ENCODE results near the gene AGGF1. TPM values are rescaled to one million over a fixed set of nuclear protein-coding genes. Genes with fewer than 3 reads are reported as not detected.

AGGF1 gene
- total RNA-seq, 1 experiment from 2014 or later = 23.2 TPM

GRCh38 chr5:77066184-77066583 lies 36.0 kb downstream of the AGGF1 start:
- Mint-ChIP-seq H3K27me3 (ENCODE audit: low read depth) (no peaks in the 10 kb centered on the region), H3K27ac (no peak overlapping the region), H3K36me3 (peaks cover 32% of the 10 kb centered on the region), H3K4me1 (peaks cover 9% of the 10 kb centered on the region), H3K4me3 (no peak overlapping the region), H3K9me3 (peaks cover 13% of the 10 kb centered on the region; the same call in 1 of the 2 replicates)
- ChIA-PET CTCF (interaction anchor here (2.7 kb wide), 1 partner anchor 11 kb away, joined by 13 read pairs; no protein-coding TSS in a partner anchor), POLR2A (no interaction called here)
- no peak for ATAC-seq
- DNase-seq (ENCODE audit: low spot score) = no peak
- TF ChIP-seq ZNF423 (CRISPR knock-in tag; IDR thresholded peaks at IDR 0.05) (no peak), CBFB (CRISPR knock-in tag; IDR thresholded peaks at IDR 0.05; ENCODE audit: low read depth) (no peak), ZNF138 (CRISPR knock-in tag; conservative IDR thresholded peaks at IDR 0.05) (no peak), ATF1 (CRISPR knock-in tag; IDR thresholded peaks at IDR 0.05) (no peak), ZNF396 (CRISPR knock-in tag; IDR thresholded peaks at IDR 0.05; ENCODE audit: borderline replicate concordance) (no peak), FOXK1 (CRISPR knock-in tag; IDR thresholded peaks at IDR 0.05) (no peak), ZBTB21 (CRISPR knock-in tag; IDR thresholded peaks at IDR 0.05; ENCODE audit: borderline replicate concordance) (no peak), NFYB (CRISPR knock-in tag; conservative IDR thresholded peaks at IDR 0.05; ENCODE audit: low read depth) (no peak), FOXJ3 (CRISPR knock-in tag; IDR thresholded peaks at IDR 0.05; ENCODE audit: borderline replicate concordance) (no peak), MYBL2 (CRISPR knock-in tag; IDR thresholded peaks at IDR 0.05) (no peak), FOXP1 (CRISPR knock-in tag; IDR thresholded peaks at IDR 0.05; ENCODE audit: borderline replicate concordance) (no peak), ZNF317 (CRISPR knock-in tag; IDR thresholded peaks at IDR 0.05; ENCODE audit: borderline replicate concordance, low read depth) (no peak), ZNF232 (CRISPR knock-in tag; IDR thresholded peaks at IDR 0.05) (no peak), ZNF532 (CRISPR knock-in tag; IDR thresholded peaks at IDR 0.05; ENCODE audit: borderline replicate concordance) (no peak), TEAD1 (CRISPR knock-in tag; IDR thresholded peaks at IDR 0.05) (no peak), ZNF219 (CRISPR knock-in tag; IDR thresholded peaks at IDR 0.05; ENCODE audit: borderline replicate concordance) (no peak)
- TF ChIP-seq, protein P1, sequence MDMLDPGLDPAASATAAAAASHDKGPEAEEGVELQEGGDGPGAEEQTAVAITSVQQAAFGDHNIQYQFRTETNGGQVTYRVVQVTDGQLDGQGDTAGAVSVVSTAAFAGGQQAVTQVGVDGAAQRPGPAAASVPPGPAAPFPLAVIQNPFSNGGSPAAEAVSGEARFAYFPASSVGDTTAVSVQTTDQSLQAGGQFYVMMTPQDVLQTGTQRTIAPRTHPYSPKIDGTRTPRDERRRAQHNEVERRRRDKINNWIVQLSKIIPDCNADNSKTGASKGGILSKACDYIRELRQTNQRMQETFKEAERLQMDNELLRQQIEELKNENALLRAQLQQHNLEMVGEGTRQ (CRISPR knock-in tag; IDR thresholded peaks at IDR 0.05) = no peak
- TF ChIP-seq, protein P2, sequence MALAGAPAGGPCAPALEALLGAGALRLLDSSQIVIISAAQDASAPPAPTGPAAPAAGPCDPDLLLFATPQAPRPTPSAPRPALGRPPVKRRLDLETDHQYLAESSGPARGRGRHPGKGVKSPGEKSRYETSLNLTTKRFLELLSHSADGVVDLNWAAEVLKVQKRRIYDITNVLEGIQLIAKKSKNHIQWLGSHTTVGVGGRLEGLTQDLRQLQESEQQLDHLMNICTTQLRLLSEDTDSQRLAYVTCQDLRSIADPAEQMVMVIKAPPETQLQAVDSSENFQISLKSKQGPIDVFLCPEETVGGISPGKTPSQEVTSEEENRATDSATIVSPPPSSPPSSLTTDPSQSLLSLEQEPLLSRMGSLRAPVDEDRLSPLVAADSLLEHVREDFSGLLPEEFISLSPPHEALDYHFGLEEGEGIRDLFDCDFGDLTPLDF (CRISPR knock-in tag; IDR thresholded peaks at IDR 0.05) = no peak

DNA sequence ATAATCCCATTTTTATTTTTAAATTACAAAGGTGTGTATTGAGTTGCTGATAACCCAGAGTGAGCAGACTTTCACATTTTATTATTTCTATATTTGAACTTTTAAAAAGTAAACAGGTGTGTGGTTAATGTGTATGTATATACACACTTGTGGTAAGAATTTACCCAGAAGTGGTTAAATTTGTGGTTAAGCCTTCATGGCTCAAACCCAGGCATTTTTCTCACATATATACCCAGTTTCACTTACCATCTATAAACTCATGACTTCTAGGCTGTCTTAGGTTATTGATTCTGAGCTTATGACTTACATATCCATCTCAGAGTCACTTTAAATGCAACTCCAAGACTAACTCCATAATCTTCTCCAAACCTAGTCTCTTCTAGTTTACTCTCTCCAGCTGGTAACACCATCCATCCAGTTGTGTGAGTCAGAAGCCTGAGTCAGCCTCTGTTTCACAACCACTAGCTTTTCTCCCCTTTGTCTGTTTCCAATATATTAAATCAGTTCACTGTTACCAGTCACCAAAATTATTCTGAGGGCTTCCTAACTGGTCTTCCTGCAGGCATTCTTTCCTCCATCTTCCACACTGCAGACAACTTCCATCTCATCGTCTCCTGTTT lies 36.7 kb downstream of the AGGF1 start:
- Mint-ChIP-seq H3K27ac (no peak overlapping the region), H3K27me3 (ENCODE audit: low read depth) (no peaks in the 10 kb centered on the region), H3K4me3 (no peak overlapping the region), H3K36me3 (peaks cover 24% of the 10 kb centered on the region), H3K9me3 (peaks cover 13% of the 10 kb centered on the region; the same call in 1 of the 2 replicates), H3K4me1 (peaks cover 9% of the 10 kb centered on the region)
- TF ChIP-seq RORB (CRISPR knock-in tag; IDR thresholded peaks at IDR 0.05) = no peak
- no peak for TF ChIP-seq GRHL2 (CRISPR knock-in tag; IDR thresholded peaks at IDR 0.05; ENCODE audit: insufficient replicate concordance, severe bottlenecking)
- TF ChIP-seq, protein P3, sequence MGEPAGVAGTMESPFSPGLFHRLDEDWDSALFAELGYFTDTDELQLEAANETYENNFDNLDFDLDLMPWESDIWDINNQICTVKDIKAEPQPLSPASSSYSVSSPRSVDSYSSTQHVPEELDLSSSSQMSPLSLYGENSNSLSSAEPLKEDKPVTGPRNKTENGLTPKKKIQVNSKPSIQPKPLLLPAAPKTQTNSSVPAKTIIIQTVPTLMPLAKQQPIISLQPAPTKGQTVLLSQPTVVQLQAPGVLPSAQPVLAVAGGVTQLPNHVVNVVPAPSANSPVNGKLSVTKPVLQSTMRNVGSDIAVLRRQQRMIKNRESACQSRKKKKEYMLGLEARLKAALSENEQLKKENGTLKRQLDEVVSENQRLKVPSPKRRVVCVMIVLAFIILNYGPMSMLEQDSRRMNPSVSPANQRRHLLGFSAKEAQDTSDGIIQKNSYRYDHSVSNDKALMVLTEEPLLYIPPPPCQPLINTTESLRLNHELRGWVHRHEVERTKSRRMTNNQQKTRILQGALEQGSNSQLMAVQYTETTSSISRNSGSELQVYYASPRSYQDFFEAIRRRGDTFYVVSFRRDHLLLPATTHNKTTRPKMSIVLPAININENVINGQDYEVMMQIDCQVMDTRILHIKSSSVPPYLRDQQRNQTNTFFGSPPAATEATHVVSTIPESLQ (CRISPR knock-in tag; IDR thresholded peaks at IDR 0.05) = no peak
- TF ChIP-seq GABPB1 (CRISPR knock-in tag; IDR thresholded peaks at IDR 0.05) = no peak
- no peak for TF ChIP-seq ATF2 (CRISPR knock-in tag; IDR thresholded peaks at IDR 0.05; ENCODE audit: borderline replicate concordance, low read depth)
- POLR2A ChIA-PET = no interaction called here
- CTCF ChIA-PET = interaction anchor here (2.7 kb wide), 1 partner anchor 11 kb away, joined by 13 read pairs; no protein-coding TSS in a partner anchor
- no peak for DNase-seq (ENCODE audit: low spot score)
- no peak for ATAC-seq
